Ramos (cell line): Measurements from ENCODE around the gene GALNT5.
"Not testable (repeated sequence)": the region's sequence is repeated elsewhere in the genome, so short reads cannot be mapped to it uniquely, and the experiment has no call there.

Source experiments
- in situ Hi-C: fragments of 300-500 bp; cut with MboI; formaldehyde crosslinking; loops from one replicate; pipeline ENCODE4 v1.14.3; 2022; ENCODE audit warnings: low sequenced_read_pairs; ENCODE audit not compliant: unreplicated experiment

GALNT5 gene

DNA sequence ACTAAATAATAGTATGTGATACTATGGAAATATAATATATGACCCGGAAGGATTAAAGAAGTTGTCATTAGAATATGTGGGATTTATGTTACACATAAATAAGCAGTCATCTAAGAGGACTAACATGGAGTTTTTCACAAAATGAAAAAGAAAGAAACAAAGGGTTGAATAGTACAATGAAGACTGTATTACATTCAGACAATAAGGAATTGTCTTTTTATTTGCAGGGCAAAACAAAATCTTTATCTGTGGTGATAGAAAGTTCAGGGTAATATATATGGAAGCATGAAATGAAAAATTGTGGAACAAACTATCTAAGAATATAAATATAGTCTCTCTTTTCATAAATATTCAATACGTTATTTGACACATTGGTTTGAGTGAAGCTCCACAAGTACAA lies 62.3 kb downstream of the GALNT5 start:
- in situ Hi-C loops = loop anchor here (10.0 kb wide), 1 partner anchor 145 kb away; no protein-coding TSS in a partner anchor

DNA sequence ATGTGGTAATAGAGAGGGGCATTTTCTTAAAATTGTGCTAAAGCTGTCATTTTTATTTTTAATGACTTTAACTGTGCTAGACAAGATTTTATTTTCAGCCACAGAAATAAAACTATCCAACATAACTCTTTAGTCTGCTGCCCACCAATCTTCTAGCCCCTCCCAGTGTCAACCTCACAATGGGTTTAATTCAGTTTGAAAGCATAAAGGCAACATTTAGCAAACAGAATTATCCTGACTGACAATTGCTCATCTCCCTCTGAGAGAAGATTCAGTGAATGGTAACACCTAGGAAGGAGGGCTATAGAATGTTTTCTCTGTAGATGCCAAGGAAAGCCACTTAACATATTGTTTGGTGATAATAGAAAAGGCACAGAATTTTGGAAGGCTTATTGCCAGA lies 62.9 kb downstream of the GALNT5 start:
- in situ Hi-C loops = loop anchor here (10.0 kb wide), 1 partner anchor 144 kb away; no protein-coding TSS in a partner anchor

- in situ Hi-C loops = loop anchor here (10.0 kb wide), 1 partner anchor 143 kb away; no protein-coding TSS in a partner anchor
Observed at GRCh38 chr2:157321466-157321865, 64.0 kb downstream of the GALNT5 start.

DNA sequence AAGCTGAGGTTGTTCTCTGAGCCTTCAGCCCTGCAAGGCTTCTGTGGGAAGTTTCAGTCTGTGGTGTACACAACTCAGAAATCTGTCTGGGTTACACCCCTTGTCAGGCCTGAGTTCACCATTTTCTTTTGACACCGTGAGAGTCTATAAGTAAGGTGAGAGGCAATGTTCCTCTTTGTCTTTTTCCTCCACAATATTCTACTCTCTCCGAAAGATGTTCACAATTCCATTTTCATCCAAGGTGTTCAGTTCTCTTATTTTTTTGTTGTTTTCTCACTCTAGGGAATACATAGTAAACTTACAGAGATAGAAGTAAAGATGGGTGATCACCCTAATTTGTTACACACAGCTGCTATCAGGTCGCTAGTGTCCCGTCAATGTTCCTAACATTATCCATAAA lies 64.9 kb downstream of the GALNT5 start:
- in situ Hi-C loops = loop anchor here (10.0 kb wide), 1 partner anchor 142 kb away; no protein-coding TSS in a partner anchor

- in situ Hi-C loops = loop anchor here (10.0 kb wide), 1 partner anchor 140 kb away; no protein-coding TSS in a partner anchor
Observed at GRCh38 chr2:157324331-157324843, 66.9 kb downstream of the GALNT5 start.

- in situ Hi-C loops = loop anchor here (10.0 kb wide), 1 partner anchor 139 kb away; no protein-coding TSS in a partner anchor
Observed at GRCh38 chr2:157325786-157326185, 68.3 kb downstream of the GALNT5 start, which contains the start of gene ERMN. Gene ERMN, minus strand, starts transcription at chr2:157325824. Its CDS starts 182 bp downstream, at chr2:157325642.

DNA sequence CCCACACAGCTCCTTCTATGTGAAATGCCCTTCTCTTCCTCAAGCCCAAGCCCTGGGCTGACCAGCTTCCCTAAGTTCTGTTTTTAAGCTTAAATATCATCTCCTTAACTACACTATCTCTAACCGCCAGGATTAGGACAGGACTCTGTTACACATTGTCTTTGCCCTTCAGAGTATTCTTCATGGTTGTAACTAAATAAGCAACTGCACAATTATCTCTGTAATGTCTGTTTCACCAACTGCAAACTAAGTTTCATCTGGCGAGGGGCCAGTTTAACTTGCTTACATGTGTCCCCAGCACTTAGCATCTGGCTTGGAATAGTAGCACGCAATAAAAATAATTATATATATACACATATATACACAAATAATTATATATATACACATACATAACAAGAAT lies 69.2 kb downstream of the GALNT5 start:
- in situ Hi-C loops = loop anchor here (10.0 kb wide), 1 partner anchor 138 kb away; no protein-coding TSS in a partner anchor

DNA sequence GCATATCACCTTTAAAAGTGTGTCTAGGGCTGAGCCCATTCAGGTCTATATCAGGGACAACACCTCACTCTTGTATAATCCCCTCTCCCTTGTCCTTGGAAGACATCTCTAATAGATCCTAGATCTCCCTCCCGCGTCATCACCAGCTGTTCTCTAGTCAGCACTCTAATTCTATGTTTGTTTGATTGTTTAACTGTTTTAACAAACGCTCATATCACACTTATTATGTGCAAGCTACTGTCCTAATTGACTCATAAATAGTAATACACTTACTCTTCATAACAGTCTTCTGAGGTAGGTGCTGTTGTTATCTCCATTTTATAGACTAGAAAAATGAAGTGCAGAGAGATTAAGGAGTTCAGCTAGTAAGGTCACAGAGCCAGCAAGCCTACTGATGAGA lies 69.7 kb downstream of the GALNT5 start:
- in situ Hi-C loops = loop anchor here (10.0 kb wide), 1 partner anchor 138 kb away; no protein-coding TSS in a partner anchor

DNA sequence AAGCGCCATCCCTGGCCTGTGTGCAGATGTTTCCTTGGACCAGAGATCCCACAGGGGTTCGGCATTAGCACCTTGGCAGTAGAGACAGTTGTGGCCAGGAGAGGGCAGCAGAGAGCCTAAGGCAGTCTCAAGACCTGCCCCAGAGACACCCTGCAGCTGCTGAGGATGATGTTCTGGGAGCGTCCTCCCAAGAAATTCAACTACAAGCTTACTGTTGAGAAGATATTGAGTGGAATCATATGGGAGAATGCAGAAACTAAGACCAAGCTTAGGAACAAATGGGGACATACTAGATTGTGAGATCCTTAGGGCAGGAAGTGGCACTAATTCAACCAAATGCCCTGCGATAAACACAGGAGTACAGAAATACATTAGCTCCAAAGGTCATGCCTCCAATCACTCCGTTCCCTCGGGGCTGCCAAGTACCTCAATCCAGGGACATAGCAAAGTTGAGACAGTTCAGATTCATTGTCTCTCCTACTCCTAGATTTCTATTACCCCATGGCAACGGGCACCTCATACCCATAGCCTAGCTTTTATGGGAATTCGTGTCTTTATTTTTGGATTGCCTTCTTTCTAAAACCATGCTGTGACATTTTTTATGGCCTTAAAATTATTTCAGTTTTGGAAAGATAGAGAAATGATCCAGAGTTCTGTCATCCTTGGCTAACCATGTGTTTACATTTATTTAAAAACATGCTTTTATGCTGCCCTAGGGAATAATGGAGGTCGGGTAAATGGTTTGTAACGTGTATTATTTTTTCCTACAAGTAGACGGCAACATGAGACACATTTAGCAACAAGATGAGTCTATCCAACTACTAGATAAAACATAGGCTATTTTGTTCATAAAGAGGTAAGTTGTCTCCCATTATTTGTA lies 70.4 kb downstream of the GALNT5 start:
- in situ Hi-C loops = loop anchor here (10.0 kb wide), 1 partner anchor 137 kb away; no protein-coding TSS in a partner anchor

- in situ Hi-C loops = loop anchor here (10.0 kb wide), 1 partner anchor 135 kb away; no protein-coding TSS in a partner anchor
Observed at GRCh38 chr2:157329524-157329923, 72.0 kb downstream of the GALNT5 start.

- in situ Hi-C loops = no loop called here
Observed at GRCh38 chr2:157333304-157334047, 76.0 kb downstream of the GALNT5 start.

- in situ Hi-C loops = no loop called here
Observed at GRCh38 chr2:157334335-157334734, 76.8 kb downstream of the GALNT5 start.

DNA sequence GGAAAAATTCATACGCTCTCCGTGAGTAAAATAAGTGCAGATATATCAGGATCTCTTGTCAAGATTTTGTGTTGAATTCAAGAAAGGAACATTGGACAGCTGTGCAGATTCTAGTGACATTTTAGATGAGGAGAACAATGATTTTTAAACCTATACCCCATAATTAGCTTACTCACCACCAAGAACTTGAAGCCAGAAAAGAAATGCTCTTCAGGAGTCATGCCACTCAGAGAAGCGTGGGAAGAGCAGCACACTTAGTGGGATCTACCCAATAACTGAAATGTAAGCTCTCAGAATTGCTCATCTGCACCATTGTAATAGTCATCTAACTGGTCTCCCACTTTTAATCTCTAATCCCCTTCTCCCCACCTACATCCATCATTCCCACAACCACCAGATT lies 77.3 kb downstream of the GALNT5 start:
- in situ Hi-C loops = no loop called here

GRCh38 chr2:157336137-157337010 lies 78.9 kb downstream of the GALNT5 start:
- in situ Hi-C loops = no loop called here

DNA sequence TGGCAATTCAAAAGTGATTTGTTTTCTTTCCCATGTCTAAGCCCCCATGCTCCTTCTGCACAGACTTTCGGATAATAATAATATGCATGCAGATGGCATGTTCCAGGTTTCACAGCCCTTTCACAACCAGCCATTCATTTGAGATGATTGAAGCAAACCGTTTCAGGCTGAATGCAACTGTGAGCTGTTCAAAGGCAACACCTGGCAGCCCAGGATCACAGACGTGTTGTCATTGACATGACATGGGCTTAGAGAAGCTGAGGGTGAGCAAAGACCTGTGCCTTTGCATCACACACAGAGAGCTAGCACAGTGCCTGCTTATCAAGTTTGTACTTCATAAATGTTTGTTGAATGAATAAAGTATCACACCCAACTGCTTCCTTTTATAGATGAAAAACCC lies 80.5 kb downstream of the GALNT5 start:
- in situ Hi-C loops = no loop called here

DNA sequence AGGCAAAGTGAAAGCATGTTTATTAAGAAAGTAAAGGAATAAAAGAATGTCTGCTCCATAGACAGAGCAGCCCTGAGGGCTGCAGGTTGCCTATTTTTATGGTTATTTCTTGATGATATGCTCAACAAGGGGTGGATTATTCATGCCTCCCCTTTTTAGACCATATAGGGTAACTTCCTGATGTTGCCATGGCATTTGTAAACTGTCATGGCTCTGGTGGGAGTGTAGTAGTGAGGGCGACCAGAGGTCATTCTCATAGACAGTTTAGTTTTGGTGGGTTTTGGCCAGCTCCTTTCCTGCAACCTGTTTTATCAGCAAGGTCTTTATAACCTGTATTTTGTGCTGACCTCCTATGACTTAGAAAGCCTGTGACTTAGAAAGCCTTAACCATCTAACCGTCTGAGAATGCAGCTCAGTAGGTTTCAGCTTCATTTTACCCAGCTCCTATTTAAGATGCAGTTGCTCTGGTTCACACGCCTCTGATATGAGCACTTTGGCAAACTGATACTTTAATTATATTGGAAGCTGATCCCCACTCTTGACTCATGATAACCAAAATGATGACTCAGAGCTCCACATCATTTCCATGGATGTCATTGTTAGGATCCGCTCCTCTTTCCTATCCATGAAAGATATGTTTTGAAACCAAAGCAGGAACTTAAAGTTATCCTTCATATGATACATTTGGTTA lies 82.6 kb downstream of the GALNT5 start:
- in situ Hi-C loops = no loop called here

DNA sequence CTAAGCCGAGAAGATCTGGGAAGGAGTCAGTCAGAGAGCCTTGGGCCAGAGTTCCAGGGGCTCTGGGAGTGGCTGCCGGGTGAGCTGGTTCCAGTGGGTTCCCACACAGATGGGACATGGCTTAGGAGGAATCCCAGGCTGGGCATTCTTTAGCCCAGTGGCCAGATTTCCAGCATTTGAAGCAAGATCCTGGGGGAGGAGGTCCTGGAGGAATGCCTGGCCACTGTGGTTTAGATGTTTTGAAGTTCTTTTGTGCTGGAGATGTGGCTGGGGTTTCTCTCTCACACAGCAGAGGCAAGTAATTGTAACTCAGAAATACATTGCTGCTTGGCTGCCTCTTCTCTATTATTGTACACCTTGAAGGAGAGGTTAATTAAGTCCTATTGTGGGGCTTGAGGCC lies 83.9 kb downstream of the GALNT5 start:
- in situ Hi-C loops = not testable (repeated sequence)

GRCh38 chr2:157345647-157346389 lies 88.3 kb downstream of the GALNT5 start:
- in situ Hi-C loops = no loop called here
